ENCODE results near the gene PAPLN.

Gene PAPLN

DNA sequence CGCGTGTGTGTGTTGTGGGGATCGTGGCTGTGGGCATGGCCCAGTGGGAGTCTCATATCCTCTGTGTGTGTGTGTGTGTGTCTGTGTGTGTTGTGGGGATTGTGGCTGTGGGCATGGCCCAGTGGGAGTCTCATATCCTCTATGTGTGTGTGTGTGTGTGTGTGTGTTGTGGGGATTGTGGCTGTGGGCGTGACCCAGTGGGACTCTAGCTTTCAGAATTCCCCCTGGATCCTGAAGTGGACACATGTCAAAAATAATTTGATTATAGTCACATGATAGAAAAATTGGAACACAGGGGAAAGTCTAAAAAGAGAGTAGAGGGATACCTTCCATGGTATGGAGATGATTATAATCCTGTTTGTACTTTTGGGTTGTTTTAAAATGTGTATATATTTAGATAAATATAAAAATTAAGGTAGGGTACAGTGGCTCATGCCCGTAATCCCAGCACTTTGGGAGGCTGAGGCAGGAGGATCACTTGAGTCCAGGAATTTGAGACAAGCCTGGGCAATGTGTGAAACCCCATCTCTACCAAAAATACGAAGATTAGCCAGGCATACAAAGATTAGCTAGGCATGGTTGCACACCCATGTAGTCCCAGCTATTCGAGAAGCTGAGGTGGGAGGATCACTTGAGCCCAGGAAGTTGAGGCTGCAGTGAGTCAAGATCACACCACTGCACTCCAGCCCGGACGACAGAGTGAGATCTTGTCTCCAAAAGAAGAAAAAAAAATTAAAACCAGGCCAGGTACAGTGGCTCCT, 11.0 kb downstream of the PAPLN start:
- peak in 1 of 2 experiments; percentile 14 for DNase-seq

DNA sequence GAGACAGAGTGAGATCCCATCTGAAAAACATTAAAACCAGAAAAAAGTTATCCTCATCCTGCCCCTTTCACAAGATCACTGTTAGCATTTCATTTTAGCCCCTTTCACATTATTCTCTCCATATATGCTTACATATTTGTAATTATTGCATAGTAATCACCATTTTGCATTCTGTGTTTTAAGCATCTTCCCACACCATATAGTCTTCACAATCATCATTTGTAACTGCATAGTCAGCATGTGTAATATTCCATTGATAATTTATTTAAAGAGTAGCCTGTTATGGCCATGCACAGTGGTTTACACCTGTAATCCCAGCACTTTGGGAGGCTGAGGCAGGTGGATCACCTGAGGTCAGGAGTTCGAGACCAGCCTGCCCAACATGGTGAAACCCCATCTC, 11.8 kb downstream of the PAPLN start:
- DNase-seq = no peak

DNA sequence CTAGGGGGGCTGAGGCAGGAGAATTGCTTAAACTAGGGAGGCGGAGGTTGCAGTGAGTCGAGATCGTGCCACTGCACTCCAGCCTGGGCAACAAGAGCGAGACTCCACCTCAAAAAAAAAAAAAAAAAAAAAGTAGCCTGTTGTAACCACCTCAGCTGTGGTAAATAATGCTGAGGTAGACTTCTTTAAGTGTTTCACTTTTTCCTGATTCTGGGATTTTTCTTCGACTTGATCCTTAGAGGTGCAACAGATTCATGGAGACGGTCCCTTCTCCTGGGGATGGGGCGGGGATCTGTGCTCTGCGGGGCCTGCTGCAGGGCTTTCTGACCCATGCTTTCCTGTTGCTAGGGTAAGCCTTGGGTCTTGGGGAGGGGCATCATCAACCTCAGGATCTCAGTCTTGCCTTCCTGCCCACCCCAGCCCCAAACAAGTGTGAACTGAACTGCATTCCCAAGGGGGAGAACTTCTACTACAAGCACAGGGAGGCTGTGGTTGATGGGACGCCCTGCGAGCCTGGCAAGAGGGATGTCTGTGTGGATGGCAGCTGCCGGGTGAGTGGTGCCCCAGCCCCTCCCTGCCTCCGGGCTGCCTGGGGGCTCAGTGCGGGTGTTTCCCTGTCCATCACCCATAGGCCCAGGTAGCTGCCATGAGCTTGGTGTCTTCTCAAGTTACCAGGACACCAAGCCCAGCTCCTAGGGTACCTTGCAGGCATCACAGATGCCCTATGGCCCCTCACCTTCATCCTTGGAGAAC, 12.4 kb downstream of the PAPLN start:
- DNase-seq = no peak

DNA sequence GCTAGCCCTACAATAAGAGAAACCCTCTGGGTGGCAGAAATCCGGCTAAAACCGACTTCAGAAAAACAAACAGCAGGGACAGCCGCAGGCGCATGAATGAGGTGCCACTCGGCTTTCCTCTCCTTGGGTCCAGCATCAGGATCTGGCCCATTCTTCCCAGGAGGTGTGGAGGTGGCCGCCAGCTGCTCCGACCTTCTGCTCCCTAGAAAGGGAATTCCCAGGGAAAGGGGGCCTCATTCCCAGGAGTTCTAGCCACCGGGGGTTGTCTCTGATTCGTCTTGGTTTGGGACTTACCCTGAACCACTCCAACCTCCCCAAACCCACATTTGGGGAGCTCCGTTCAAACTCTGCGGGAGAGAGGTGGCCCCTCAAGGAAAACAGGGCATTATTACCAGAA, 13.0 kb downstream of the PAPLN start:
- DNase-seq = no peak

DNA sequence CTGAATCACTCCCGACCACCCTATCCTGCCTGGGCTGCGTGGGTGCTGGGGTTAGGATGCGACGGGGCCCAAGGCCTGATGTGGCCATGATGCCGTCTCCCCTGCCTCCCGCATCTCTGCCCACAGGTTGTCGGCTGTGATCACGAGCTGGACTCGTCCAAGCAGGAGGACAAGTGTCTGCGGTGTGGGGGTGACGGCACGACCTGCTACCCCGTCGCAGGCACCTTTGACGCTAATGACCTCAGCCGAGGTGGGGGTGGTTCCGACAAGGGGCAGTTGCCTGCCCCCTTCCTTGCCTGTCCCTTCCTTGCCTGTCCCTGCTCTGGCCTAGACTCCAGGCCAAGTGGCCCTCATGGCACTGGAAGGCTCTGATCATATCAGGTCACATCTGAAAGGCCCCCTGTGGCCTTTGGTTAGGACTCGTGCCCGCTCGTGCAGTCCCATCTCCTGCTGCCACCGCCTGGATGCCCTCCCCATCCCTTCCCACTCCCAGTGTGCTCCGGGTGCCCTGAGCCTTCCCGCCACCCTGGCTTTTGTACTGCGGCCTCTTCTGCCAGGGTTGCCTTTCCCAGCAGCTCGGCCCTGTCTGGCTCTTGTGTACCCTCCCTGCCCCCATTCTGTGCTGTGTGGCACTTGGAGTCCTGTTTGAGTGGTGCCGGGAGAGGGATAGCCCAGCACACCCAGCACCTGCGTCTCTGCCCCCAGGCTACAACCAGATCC, 13.6 kb downstream of the PAPLN start:
- DNase-seq = no peak

DNA sequence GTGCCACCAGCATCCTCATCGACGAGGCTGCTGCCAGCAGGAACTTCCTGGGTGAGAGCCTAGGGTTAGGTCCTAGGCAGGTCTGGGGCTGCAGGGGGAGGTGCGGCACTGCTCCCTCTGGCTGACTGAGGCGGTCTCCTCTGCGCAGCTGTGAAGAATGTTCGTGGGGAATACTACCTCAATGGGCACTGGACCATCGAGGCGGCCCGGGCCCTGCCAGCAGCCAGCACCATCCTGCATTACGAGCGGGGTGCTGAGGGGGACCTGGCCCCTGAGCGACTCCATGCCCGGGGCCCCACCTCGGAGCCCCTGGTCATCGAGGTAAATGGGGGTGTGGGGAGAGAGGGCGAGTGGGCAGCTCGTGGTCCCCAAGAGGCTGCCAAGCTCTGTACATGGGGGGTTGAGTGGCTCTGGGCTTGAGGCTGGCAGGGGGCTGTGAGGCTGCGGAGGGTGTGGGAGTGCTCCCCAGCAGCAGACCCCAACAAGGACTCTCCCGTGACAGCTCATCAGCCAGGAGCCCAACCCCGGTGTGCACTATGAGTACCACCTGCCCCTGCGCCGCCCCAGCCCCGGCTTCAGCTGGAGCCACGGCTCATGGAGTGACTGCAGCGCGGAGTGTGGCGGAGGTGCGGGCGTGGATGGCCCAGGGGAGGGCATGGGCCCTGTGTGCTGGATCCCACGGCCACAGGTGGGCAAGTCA, 14.4 kb downstream of the PAPLN start:
- no peak for DNase-seq

DNA sequence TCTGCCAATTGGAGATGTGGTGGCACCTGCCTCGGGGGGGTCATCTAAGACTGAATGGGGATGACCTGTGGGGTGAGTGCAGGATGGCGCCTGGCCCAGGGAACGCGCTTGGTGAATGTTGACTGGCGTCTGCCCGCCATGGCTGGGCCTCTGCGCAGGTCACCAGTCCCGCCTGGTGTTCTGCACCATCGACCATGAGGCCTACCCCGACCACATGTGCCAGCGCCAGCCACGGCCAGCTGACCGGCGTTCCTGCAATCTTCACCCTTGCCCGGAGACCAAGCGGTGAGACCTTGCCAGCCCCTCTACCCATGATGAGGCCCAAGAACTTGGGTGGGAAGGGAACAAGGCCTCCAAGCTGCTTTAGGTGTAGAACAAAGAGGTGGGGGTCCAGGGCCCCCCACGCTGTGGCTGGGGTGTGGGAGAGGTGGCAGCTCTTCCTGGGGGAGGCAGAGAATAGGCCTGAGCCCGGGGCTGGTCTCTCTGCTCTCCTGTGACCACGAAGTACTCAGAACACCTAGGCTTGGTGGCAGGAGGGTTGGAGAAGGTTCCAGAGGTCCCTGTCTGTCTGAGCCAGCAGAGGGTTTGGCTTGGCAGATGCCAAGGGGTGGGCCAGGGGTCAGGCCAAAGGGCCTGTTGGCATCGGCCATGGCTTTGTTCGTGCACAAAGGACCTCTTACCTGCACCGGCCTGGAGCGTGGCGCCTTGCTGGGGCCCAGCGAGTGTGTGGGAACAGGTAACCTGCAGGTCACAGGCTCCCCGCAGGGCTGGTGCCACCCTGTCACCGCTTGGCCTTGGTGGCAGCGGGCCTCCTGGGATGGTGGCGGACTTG, 15.4 kb downstream of the PAPLN start:
- no peak for DNase-seq

DNA sequence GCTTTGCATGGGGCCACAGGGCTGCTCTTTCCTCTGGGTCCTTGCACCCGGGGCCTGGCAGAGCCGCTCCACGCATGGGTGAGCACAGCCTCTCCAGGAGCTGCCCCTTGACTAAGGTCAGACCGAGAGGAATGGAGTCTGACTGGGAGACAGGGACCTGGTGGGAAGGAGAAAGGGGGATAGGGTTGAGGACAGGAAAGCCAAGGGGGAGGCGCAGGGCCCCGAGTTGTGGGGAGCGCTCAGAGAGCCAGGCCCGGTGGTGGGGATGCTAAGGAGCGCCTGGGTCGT, 16.0 kb downstream of the PAPLN start:
- DNase-seq = no peak

DNA sequence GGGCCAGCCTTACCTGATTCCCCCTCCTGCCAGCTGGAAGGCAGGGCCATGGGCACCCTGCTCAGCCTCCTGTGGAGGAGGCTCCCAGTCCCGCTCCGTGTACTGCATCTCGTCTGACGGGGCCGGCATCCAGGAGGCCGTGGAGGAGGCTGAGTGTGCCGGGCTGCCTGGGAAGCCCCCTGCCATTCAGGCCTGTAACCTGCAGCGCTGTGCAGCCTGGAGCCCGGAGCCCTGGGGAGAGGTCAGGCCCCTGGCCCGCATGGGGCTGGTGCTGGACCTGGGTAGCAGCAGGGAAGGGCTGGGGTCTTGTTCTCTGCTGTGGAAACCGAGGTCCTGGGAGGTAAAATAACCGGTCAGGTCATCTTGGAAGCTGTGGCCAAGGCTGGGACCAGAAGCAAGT, 16.4 kb downstream of the PAPLN start:
- DNase-seq = no peak

DNA sequence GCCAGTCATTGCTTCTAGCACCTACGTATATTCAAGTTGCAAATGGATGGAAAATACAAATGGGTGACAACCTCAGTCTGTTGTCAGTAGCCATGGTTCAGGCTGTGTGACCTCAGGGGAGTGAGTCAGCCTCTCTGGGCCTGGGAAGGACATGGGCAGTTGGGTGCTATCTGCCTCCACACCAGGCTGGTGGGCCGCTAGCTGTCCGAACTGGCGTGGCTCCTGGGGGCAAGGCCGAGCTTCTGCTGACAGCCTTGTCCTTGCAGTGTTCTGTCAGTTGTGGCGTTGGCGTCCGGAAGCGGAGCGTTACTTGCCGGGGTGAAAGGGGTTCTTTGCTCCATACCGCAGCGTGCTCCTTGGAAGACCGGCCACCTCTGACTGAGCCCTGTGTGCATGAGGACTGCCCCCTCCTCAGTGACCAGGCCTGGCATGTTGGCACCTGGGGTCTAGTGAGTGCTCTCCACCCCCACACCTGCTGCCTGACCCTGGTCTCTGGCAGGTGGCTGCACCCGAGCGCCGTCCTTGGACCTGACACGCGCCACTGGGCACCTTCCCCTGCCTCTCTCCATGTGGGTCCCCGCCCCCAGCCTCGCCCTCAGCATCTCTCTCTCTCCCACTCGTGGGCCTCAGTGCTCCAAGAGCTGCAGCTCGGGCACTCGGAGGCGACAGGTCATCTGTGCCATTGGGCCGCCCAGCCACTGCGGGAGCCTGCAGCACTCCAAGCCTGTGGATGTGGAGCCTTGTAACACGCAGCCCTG, 17.1 kb downstream of the PAPLN start:
- DNase-seq = no peak

DNA sequence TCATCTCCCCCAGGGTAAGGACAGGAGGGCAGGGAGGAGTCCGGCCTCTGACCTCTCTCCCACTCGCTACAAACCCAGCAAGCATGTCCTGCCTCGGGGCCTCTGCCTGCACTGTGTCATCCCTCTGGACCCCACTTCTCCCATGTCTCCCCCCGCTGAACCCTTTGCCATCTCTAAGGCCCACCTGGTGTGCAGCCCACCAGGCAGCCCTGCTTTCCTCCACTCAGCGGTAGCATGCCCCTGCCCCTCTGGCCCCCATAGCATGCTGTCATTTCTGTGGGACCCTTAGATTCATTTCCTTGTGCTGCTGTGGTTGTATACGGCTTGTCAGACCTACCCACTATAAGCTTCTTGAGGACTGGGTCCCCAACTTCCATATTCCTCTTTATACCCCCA, 17.7 kb downstream of the PAPLN start:
- DNase-seq = no peak

DNA sequence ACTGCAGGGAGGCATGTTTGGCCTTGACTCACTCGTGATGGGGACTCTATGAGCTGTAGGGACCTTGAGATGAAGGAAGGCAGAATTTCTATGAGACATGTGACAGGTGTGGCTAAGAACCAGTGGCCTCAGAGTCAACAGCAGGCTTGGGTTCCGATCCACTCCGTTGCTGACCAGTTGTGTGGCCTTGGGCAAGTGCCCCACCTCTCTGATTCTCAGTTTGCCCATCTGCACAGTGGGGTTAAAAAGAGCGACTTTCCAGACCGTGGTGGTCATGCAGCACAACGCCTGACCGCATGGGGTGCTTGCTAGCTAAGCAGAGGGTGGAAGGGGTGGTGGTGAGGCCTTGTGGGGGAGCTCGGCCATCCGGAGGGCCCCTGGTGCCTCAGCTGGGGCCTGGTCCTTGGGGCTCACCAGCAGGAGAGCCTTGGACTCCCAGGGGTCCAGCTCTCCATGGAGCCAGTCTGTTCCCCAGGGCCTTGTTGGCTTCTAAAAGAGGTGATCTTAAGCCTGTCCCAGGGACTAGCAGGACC, 18.5 kb downstream of the PAPLN start:
- DNase-seq = no peak

DNA sequence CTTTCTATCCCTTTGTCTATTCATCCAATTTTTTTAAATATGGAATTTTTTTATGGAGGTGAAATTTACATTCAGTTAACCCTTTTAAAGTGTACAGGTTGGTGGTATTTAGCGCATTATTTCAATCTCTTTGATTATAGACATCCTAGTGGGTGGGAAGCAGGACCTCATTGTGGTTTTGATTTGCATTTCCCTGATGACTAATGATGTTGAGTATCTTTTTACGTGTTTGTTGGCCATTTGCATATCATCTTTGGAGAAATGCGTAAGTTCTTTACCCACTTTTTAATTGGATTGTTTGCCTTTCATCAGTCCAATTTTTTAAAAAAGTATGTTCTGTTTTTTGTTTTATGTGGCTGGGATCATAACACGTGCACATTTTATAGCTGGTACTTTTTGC, 20.8 kb downstream of the PAPLN start:
- no peak for DNase-seq

DNA sequence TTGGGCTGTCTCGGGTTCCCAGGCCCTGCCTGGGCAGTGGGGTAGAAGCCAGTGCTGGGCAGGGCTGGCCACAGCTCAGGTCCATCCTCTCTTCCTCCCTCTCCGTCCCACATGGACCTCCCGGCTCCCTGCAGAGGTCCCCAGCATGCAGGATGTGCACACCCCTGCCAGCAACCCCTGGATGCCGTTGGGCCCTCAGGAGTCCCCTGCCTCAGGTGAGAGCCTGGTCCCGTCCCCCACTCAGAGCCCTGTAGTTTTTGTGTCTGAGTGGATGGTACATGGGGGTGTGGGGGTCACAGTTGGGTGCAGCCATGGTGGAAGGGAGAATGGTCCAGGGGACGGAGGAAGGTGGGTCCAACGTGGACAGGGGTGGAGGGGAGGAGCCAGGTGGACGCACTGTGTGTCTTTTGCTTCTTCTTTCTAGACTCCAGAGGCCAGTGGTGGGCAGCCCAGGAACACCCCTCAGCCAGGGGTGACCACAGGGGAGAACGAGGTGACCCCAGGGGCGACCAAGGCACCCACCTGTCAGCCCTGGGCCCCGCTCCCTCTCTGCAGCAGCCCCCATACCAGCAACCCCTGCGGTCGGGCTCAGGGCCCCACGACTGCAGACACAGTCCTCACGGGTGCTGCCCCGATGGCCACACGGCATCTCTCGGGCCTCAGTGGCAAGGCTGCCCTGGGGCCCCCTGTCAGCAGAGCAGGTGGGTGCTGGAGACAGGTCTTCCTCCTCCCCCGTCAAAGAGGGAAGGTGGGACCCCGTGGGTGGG, 21.7 kb downstream of the PAPLN start:
- no peak for DNase-seq

DNA sequence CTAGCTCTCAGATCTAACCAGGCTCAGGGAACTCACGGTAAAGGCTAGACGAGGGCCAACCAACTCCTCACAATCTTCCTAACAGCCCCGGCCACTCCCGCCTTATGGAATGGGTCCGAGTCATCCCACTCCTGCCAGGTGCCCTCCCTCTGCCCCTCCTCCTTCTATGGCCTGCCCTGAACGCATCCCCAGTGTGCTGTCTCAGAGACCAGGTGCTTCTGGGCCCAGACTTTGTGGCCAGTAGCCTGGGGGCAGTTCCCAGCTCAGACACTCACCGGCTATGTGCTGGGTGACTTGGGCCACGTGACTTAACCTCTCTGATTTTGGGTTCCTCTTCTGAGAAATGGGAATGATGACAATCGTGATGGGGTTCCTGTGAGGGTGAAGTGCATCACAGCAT, 22.5 kb downstream of the PAPLN start:
- no peak for DNase-seq

DNA sequence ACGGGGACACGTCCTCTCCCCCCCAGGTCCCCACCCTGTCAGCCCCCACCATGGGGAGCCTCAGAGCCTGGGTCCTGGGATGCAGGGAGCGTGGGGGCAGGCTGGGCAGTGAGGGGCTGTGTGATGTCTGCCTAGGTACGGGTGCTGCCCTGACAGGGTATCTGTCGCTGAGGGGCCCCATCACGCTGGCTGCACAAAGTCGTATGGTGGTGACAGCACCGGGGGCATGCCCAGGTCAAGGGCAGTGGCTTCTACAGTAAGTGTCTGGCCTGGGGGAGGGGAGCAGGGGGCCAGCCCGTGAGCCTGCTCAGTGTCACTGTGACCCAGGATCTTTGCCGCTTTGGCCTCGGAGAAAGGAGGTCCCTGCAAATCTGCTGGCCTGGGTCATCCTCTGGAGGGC, 23.3 kb downstream of the PAPLN start:
- no peak for DNase-seq

DNA sequence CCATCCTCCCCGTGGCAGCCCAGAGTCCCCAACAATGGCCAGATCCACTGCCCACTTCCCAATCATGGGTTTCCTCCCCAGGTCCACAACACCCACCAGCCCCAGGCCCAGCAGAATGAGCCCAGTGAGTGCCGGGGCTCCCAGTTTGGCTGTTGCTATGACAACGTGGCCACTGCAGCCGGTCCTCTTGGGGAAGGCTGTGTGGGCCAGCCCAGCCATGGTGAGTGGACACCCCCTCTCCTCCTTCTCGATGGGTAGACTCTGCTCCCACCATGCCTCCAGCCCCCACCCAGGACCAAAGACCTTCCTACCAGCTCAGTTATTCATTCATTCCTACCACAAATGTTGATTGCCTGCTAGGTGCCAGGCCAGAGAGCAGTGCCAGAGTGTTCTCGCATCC, 23.8 kb downstream of the PAPLN start:
- DNase-seq = no peak

DNA sequence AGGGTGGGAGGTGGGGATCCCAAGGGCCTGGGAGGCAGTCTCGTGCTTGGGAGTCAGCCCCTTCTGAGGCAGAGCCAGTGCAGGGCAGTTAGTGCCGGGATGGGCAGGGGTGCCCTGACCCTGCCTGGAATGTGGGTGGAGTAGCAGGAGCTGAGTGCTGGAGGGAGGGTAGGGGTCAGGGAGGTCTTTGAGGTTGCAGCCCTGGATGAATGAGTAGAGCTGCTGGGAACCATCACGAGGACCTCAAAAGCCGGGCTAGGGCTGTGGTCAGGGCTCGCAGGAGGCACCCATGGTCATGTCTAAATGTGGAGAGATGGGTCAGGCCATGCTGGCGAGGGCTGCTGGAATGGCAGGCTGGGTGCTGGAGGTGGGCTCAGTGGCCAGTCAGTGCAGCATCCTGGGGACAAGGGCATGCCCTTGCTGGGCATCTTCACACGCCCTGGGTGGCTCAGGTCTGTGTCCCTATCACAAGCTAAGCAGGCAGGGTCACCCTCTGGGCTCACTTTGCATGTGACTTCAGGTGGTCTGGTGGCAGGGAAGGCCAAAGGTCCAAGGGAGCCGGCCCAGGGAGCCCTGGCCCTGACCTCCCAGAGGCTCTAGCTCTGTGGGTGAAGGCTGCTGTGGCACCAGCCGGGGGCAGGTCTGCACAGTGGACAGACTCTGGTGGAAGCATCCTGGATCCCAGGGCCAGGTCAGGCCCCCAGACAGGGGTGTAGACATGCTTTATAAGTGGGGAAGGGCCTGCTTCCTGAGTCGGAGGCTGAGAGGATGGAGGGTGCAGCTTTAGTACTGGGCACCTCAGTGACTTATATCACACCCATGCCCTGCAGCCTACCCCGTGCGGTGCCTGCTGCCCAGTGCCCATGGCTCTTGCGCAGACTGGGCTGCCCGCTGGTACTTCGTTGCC, 24.5 kb downstream of the PAPLN start:
- no peak for DNase-seq

DNA sequence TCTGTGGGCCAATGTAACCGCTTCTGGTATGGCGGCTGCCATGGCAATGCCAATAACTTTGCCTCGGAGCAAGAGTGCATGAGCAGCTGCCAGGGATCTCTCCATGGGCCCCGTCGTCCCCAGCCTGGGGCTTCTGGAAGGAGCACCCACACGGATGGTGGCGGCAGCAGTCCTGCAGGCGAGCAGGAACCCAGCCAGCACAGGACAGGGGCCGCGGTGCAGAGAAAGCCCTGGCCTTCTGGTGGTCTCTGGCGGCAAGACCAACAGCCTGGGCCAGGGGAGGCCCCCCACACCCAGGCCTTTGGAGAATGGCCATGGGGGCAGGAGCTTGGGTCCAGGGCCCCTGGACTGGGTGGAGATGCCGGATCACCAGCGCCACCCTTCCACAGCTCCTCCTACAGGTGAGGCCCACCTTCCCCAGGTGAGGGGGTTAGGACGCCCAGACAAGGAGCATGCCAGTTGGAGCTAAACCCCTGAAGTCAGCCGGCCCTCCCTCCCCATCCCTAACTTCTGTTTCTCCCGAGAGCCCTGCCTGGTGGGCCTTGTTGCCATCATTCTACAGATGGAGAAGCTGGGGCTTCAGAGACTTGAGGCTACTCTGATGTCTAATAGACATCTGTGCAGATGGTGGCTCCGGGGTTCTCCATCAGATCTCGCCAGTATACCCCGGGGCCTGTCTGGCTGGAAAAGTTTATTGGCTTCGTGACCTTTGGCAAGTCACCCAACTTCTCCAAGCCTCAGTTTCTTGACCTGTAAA, 25.3 kb downstream of the PAPLN start:
- no peak for DNase-seq

Measured in AML-193 (cell line).